Sigmoid colon (tissue), 7 donors: ENCODE measurements around the gene WNT7A. TPM values are rescaled to one million over a fixed set of nuclear protein-coding genes. Genes with fewer than 3 reads are reported as not detected.

Experiments used
- DNase-seq: peaks from one replicate; pipeline ENCODE4 v3.0.0-alpha.2; 2019
- H3K27ac ChIP-seq, 4 donors: fragments of 200-600 bp; sonication (generic); one replicate each; pipeline ENCODE4 v1.5.1; 2016 to 2019; ENCODE audit warnings: mild to moderate bottlenecking in 1 of 4
- H3K27me3 ChIP-seq, 3 donors: fragments of 200-600 bp; sonication (generic); one replicate each; pipeline ENCODE4 v1.5.1; 2019; ENCODE audit warnings: mild to moderate bottlenecking in 1 of 3
- H3K36me3 ChIP-seq, 4 donors: fragments of 200-600 bp; sonication (generic); one replicate each; pipeline ENCODE4 v1.5.1; 2016 to 2019
- H3K4me1 ChIP-seq, 4 donors: fragments of 200-600 bp; sonication (generic); one replicate each; pipeline ENCODE4 v1.5.1; 2017 to 2019
- H3K4me3 ChIP-seq, 4 donors: fragments of 200-600 bp; sonication (generic); one replicate each; pipeline ENCODE4 v1.5.1; 2017 to 2019; ENCODE audit warnings: mild to moderate bottlenecking in 2 of 4, moderate library complexity in 1 of 4
- H3K9me3 ChIP-seq, 4 donors: fragments of 200-600 bp in 3 of 4; sonication (generic) in 3 of 4; one replicate each; pipeline versions ENCODE4 v1.5.1 to v1.6.1; 2013 to 2019
- EP300 ChIP-seq, 4 donors: sonication (generic); formaldehyde crosslinking; IDR thresholded peaks; one replicate each; pipeline ENCODE4 v1.6.1; 2017; ENCODE audit warnings: antibody characterized with exemption in 4 of 4
- POLR2A ChIP-seq, 2 donors: fragments of 450-650 bp; IDR thresholded peaks; one replicate each; pipeline ENCODE4 v1.6.1; 2016; ENCODE audit warnings: antibody characterized with exemption in 2 of 2, mild to moderate bottlenecking in 2 of 2, moderate library complexity in 2 of 2
- POLR2AphosphoS5 ChIP-seq, 4 donors: sonication (generic); formaldehyde crosslinking; IDR thresholded peaks; one replicate each; pipeline ENCODE4 v1.6.1; 2017; ENCODE audit warnings: antibody characterized with exemption in 4 of 4
- WGBS, 2 donors: extraction: QIAGEN DNeasy Blood & Tissue Kit; methylation state at CpG; one replicate each; pipeline ENCODE4 v1.1.7; 2013; 5-methylcytosine and 5-hydroxymethylcytosine counted together
- intact Hi-C: fragments of 100-400 bp; cut with DNase I; formaldehyde crosslinking; loops from one replicate; pipeline ENCODE4 v1.15.1; 2023
- polyA plus RNA-seq, 3 donors: library from polyadenylated mRNA; stranded (reverse); fragments of 200-250 nt; gene quantifications; one replicate each; pipeline ENCODE4 v1.2.3, GENCODE V29; 2013
- total RNA-seq, 4 donors: library from RNA; depleted of rRNA; stranded (reverse); fragments of >200 nt; gene quantifications; one replicate each; pipeline ENCODE4 v1.1.0, GENCODE V29; 2016
- TF ChIP-seq, protein P1 (sequence below), 4 experiments: fragments of 450-650 bp in 3 of 4; fragments of 200-600 bp in 1 of 4; IDR thresholded peaks; one replicate each; pipeline ENCODE4 v1.5.1; 2016 to 2019; ENCODE audit warnings: antibody characterized with exemption in 4 of 4, mild to moderate bottlenecking in 3 of 4, moderate library complexity in 2 of 4
- donor health status: healthy with polysubstance abuse.
- donor health status: Bipolar disorder and iron deficiency.
- donor health status: healthy.

WNT7A gene
- total and polyA plus RNA-seq, 7 donors: 0.03 TPM; not detected in 6

- intact Hi-C loops: loop anchor here (10.0 kb wide), 1 partner anchor 574 kb away; no protein-coding TSS in a partner anchor
- Histone ChIP-seq H3K9me3 (no peaks in the 10 kb centered on the region), H3K36me3 (no peaks in the 10 kb centered on the region), H3K4me1 (peaks cover 0 to 11% (median 6%) of the 10 kb centered on the region in 4 donors), H3K27ac (no peak overlapping the region), H3K4me3 (no peak overlapping the region), H3K27me3 (no peaks in the 10 kb centered on the region)
- no peak for DNase-seq
- TF ChIP-seq POLR2A (IDR thresholded peaks at IDR 0.05): no peak
- TF ChIP-seq EP300 (IDR thresholded peaks at IDR 0.05): no peak
- TF ChIP-seq POLR2AphosphoS5 (IDR thresholded peaks at IDR 0.05): no peak
- TF ChIP-seq, protein P1, sequence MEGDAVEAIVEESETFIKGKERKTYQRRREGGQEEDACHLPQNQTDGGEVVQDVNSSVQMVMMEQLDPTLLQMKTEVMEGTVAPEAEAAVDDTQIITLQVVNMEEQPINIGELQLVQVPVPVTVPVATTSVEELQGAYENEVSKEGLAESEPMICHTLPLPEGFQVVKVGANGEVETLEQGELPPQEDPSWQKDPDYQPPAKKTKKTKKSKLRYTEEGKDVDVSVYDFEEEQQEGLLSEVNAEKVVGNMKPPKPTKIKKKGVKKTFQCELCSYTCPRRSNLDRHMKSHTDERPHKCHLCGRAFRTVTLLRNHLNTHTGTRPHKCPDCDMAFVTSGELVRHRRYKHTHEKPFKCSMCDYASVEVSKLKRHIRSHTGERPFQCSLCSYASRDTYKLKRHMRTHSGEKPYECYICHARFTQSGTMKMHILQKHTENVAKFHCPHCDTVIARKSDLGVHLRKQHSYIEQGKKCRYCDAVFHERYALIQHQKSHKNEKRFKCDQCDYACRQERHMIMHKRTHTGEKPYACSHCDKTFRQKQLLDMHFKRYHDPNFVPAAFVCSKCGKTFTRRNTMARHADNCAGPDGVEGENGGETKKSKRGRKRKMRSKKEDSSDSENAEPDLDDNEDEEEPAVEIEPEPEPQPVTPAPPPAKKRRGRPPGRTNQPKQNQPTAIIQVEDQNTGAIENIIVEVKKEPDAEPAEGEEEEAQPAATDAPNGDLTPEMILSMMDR (IDR thresholded peaks at IDR 0.05): no peak
Measured at GRCh38 chr3:13891017-13891392, 11.1 kb upstream of the WNT7A start.

GRCh38 chr3:13890377-13891016, 10.6 kb upstream of the WNT7A start:
- intact Hi-C loops: loop anchor here (10.0 kb wide), 1 partner anchor 574 kb away; no protein-coding TSS in a partner anchor
- TF ChIP-seq POLR2A (IDR thresholded peaks at IDR 0.05): no peak
- no peak for TF ChIP-seq EP300 (IDR thresholded peaks at IDR 0.05)
- TF ChIP-seq, protein P1 (IDR thresholded peaks at IDR 0.05): no peak
- no peak for TF ChIP-seq POLR2AphosphoS5 (IDR thresholded peaks at IDR 0.05)
- Histone ChIP-seq H3K9me3 (no peaks in the 10 kb centered on the region), H3K27ac (no peak overlapping the region), H3K27me3 (peaks cover 0 to 2% (median 0%) of the 10 kb centered on the region in 3 donors), H3K4me1 (peaks cover 0 to 7% (median 3%) of the 10 kb centered on the region in 4 donors), H3K4me3 (no peak overlapping the region), H3K36me3 (no peaks in the 10 kb centered on the region)
- no peak for DNase-seq
- 49 to 53% methylated on average over 13 of the region's 13 CpGs for WGBS, 2 donors

GRCh38 chr3:13888576-13888975, 8.7 kb upstream of the WNT7A start:
- Histone ChIP-seq H3K4me3 (no peak overlapping the region), H3K9me3 (no peaks in the 10 kb centered on the region), H3K27me3 (peaks cover 0 to 5% (median 0%) of the 10 kb centered on the region in 3 donors), H3K4me1 (no peaks in the 10 kb centered on the region), H3K36me3 (no peaks in the 10 kb centered on the region), H3K27ac (no peak overlapping the region)
- TF ChIP-seq, protein P1 (IDR thresholded peaks at IDR 0.05): no peak
- TF ChIP-seq POLR2AphosphoS5 (IDR thresholded peaks at IDR 0.05) (no peak), POLR2A (IDR thresholded peaks at IDR 0.05) (no peak), EP300 (IDR thresholded peaks at IDR 0.05) (no peak)
- intact Hi-C loops: no loop called here
- WGBS, 2 donors: 86 to 95% methylated on average over 1 of the region's 1 CpG
- no peak for DNase-seq

DNA sequence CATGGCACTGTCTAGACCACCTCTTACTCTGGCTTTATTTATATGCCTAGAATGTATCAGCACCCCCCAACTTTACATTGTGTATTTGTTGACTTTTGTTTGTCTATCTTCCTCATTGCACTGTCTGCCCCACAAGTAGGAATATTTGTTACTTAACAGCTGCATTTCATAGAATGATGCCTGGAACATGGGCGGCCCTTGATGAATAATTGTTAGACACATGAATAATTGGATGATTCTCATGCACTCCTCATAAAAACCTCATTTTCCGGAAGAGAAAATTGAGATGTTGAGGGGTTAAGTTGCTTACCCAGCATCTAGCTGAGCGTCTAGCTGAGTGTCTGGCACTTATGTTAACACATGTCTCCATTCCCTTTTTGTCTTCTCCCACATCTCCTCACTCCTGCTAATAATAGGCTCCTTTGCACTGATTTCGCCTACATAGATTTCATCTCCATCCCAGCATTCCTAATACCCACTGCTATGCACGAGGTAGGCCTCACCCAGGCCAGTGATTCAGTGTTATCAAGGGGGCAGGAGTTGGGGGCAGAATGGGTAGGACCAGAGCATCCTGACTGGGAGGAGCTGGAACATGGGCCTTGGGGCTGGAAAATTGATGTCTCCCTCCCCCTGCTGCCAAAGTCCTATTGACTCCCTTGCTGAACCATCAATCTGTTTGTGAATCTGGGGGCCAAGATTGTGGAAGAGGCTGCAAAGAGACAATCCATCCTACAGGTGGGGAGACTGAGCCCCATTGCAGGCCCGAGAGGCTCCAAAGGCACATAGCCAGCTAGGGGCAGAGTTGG, 7.8 kb upstream of the WNT7A start:
- 68 to 72% methylated on average over 6 of the region's 6 CpGs for WGBS, 2 donors
- DNase-seq: no peak
- no peak overlapping the region for H3K27ac ChIP-seq
- peaks cover 0 to 5% (median 0%) of the 10 kb centered on the region in 3 donors for H3K27me3 ChIP-seq
- intact Hi-C loops: no loop called here
- no peaks in the 10 kb centered on the region for H3K9me3 ChIP-seq
- no peak overlapping the region for H3K4me3 ChIP-seq
- no peaks in the 10 kb centered on the region for H3K4me1 ChIP-seq
- H3K36me3 ChIP-seq: no peaks in the 10 kb centered on the region
- TF ChIP-seq, protein P1 (IDR thresholded peaks at IDR 0.05): no peak
- TF ChIP-seq EP300 (IDR thresholded peaks at IDR 0.05) (no peak), POLR2A (IDR thresholded peaks at IDR 0.05) (no peak), POLR2AphosphoS5 (IDR thresholded peaks at IDR 0.05) (no peak)
